ENCODE results near the gene ICE2. TPM values are rescaled to one million over a fixed set of nuclear protein-coding genes. Genes with fewer than 3 reads are reported as not detected.

Gene ICE2
- total and polyA plus RNA-seq, 2 of the 8 experiments (the other 6 are each of a cell fraction or from before 2014, with no cell fraction given) = 40.0 to 87.3 TPM

- no peak overlapping the region for H2BK15ac ChIP-seq (ENCODE audit: low read length)
- H3K36me3 ChIP-seq (ENCODE audit: control insufficient read depth in 2 of 4, insufficient read depth in 4 of 4, low read length in 3 of 4) = no peaks in the 10 kb centered on the region
- peak overlapping the region; percentile 35 for H4K91ac ChIP-seq (replicated peaks; ENCODE audit: insufficient read length, low read length)
- DNase-seq (ENCODE audit: low read depth in 1 of 2, low spot score in 2 of 2) = no peak
- no peaks in the 10 kb centered on the region for H4K20me1 ChIP-seq (replicated peaks in 1 of 2; ENCODE audit: control insufficient read depth in 1 of 2, insufficient read depth in 2 of 2, low read length in 2 of 2)
- H2BK20ac ChIP-seq (ENCODE audit: low read length) = no peak overlapping the region
- H2BK5ac ChIP-seq (ENCODE audit: low read depth, low read length) = no peak overlapping the region
- no peak overlapping the region for H3K14ac ChIP-seq (ENCODE audit: insufficient read length)
- 73% methylated on average over 2 of the region's 2 CpGs; no CpG with 5 or more reads in 1 of the 2 experiments for WGBS, 2 experiments (ENCODE audit: extremely low coverage in 1 of 2, insufficient coverage in 1 of 2, insufficient read length in 1 of 2, insufficient replicate concordance in 2 of 2, low coverage in 1 of 2, low lambda C conversion rate in 2 of 2, missing lambda C conversion rate in 1 of 2)
- no peak overlapping the region for H3K4ac ChIP-seq (replicated peaks; ENCODE audit: insufficient read length, low read depth, low read length)
- no peak overlapping the region for H2BK120ac ChIP-seq (replicated peaks; ENCODE audit: low read depth, low read length)
- H2BK12ac ChIP-seq (ENCODE audit: low read depth, low read length) = no peak overlapping the region
- H3K18ac ChIP-seq (ENCODE audit: extremely low read depth, low read length) = no peak overlapping the region
- CTCF ChIA-PET (ENCODE audit: partially characterized antibody) = interaction anchor here (0.7 to 1.9 kb wide), 7 partner anchors 8 to 213 kb away, joined by 3 to 6 read pairs (median 4); no protein-coding TSS in a partner anchor
- H3K9me3 ChIP-seq (ENCODE audit: insufficient read depth in 2 of 2, low read depth in 1 of 2, low read length in 1 of 2) = no peaks in the 10 kb centered on the region
- no peaks in the 10 kb centered on the region for H3K23me2 ChIP-seq (ENCODE audit: low read depth, low read length)
- no peak overlapping the region for H3K9ac ChIP-seq (replicated peaks in 1 of 4; ENCODE audit: extremely low read depth in 1 of 4, low read depth in 3 of 4, low read length in 3 of 4)
- no peaks in the 10 kb centered on the region for H3K79me2 ChIP-seq (ENCODE audit: control insufficient read depth in 1 of 2, insufficient read depth in 2 of 2, low read length in 2 of 2)
- peak overlapping the region; percentile 35; the same call in 1 of the 2 replicates for H2AFZ ChIP-seq (ENCODE audit: low read length)
- no peak overlapping the region for H4K8ac ChIP-seq (ENCODE audit: extremely low read depth, insufficient read depth, low read length)
- no peak overlapping the region for H3K4me2 ChIP-seq (ENCODE audit: insufficient read depth in 1 of 2, low read depth in 2 of 2, low read length in 2 of 2)
- no peak overlapping the region for H3K4me3 ChIP-seq (ENCODE audit: extremely low read depth in 1 of 4, insufficient read depth in 2 of 4, low read depth in 3 of 4, low read length in 4 of 4)
- no peak overlapping the region for H3K23ac ChIP-seq (ENCODE audit: insufficient read length)
- POLR2A ChIA-PET (ENCODE audit: partially characterized antibody) = interaction anchor here (1.2 to 2.8 kb wide), 3 partner anchors 9 to 12 kb away, joined by 3 to 12 read pairs (median 8); partner anchors contain the start of gene ANXA2
- no peak overlapping the region for H4K5ac ChIP-seq (ENCODE audit: insufficient read length, low read depth, low read length)
- H3K79me1 ChIP-seq (ENCODE audit: low read depth, low read length) = no peaks in the 10 kb centered on the region
- H3K4me1 ChIP-seq (replicated peaks in 1 of 4; ENCODE audit: control insufficient read depth in 3 of 4, insufficient read depth in 4 of 4, low read length in 3 of 4) = no peaks in the 10 kb centered on the region
- no peak overlapping the region for H2AK5ac ChIP-seq (ENCODE audit: low read depth, low read length)
- no peak overlapping the region for H3K27ac ChIP-seq (ENCODE audit: low read depth, low read length)
- H3K56ac ChIP-seq (replicated peaks; ENCODE audit: insufficient read length, low read depth, low read length) = no peak overlapping the region
- no peak for FAIRE-seq
- no peaks in the 10 kb centered on the region for H3K27me3 ChIP-seq (replicated peaks in 1 of 4; ENCODE audit: control insufficient read depth in 3 of 4, extremely low read depth in 1 of 4, insufficient read depth in 3 of 4, low read length in 3 of 4)
- TF ChIP-seq PHF8 (conservative IDR thresholded peaks at IDR 0.05; ENCODE audit: low read depth, low read length) = no peak
- TF ChIP-seq CEBPB (IDR thresholded peaks at IDR 0.05; ENCODE audit: low read depth, low read length) = no peak
- TF ChIP-seq HDAC2 (IDR thresholded peaks at IDR 0.05; ENCODE audit: borderline replicate concordance in 1 of 2, low read depth in 2 of 2, low read length in 2 of 2) = no peak
- no peak for TF ChIP-seq POU5F1 (IDR thresholded peaks at IDR 0.05; ENCODE audit: low read depth, low read length)
- no peak for TF ChIP-seq SP2 (IDR thresholded peaks at IDR 0.05; ENCODE audit: low read length)
- TF ChIP-seq ATF3 (IDR thresholded peaks at IDR 0.05; ENCODE audit: insufficient read depth, low read depth, low read length) = no peak
- TF ChIP-seq CTCF (IDR thresholded peaks at IDR 0.05; ENCODE audit: control extremely low read depth in 1 of 3, insufficient read depth in 1 of 3, low read depth in 1 of 3, low read length in 3 of 3) = no peak
- TF ChIP-seq EZH2 (IDR thresholded peaks at IDR 0.05; ENCODE audit: low read depth, low read length, severe bottlenecking) = no peak
Observed at GRCh38 chr15:60406513-60407414, 72.2 kb downstream of the ICE2 start.

Data from H1 (cell line).